Measurements from ENCODE around the gene MTG2.

MTG2 gene

DNA sequence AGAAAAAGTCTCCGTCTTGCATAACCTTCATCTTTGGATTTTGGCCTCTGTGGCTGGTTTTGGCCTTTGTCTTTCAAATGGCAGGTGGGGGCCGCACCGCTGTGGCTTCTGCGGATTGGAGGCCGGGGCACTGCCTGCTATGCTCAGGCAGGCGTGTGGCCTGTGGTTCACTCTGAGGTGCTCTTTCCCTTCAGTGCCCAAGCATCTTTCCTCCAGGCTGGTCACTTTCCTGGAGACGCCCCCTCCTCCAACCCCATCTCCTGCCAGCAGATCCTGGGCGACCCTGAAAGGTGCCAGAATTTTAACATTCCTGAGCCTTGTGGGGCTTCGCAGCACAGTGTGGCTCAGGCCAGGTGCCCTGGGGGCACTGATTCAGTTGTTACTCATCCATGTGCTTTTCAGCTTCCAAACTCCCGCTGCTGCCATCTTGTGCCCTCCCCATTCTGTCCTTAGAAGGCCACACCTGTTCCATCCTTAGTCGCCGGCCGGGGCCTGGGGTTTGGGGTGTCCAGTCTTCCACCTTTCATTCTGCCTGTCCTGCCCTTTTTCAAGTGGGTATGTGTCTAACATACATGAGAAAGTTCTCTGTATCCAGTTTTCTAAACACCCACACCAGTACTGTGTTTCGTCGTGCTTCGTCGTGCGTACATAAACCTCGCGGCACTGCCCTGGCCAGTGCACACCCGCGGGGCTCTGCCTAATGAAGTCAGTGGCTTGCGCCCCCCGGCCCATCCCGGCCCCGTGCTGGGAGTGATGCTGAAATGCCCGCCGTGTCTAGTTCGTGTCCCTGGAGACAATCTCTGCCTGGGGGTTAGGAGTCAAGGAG is 27.2 kb upstream of the MTG2 start:
- H3K4me3 ChIP-seq (ENCODE audit: low read depth, low read length): no peak overlapping the region
- DNase-seq (ENCODE audit: low read depth): no peak
- TF ChIP-seq, protein P1, sequence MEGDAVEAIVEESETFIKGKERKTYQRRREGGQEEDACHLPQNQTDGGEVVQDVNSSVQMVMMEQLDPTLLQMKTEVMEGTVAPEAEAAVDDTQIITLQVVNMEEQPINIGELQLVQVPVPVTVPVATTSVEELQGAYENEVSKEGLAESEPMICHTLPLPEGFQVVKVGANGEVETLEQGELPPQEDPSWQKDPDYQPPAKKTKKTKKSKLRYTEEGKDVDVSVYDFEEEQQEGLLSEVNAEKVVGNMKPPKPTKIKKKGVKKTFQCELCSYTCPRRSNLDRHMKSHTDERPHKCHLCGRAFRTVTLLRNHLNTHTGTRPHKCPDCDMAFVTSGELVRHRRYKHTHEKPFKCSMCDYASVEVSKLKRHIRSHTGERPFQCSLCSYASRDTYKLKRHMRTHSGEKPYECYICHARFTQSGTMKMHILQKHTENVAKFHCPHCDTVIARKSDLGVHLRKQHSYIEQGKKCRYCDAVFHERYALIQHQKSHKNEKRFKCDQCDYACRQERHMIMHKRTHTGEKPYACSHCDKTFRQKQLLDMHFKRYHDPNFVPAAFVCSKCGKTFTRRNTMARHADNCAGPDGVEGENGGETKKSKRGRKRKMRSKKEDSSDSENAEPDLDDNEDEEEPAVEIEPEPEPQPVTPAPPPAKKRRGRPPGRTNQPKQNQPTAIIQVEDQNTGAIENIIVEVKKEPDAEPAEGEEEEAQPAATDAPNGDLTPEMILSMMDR (IDR thresholded peaks at IDR 0.05; ENCODE audit: low read depth, low read length): no peak
- TF ChIP-seq MYC (IDR thresholded peaks at IDR 0.05; ENCODE audit: low read depth, low read length): no peak
- TF ChIP-seq, protein P2, sequence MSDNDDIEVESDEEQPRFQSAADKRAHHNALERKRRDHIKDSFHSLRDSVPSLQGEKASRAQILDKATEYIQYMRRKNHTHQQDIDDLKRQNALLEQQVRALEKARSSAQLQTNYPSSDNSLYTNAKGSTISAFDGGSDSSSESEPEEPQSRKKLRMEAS (IDR thresholded peaks at IDR 0.05; ENCODE audit: low read depth, low read length): no peak
- no peak for TF ChIP-seq POLR2A (IDR thresholded peaks at IDR 0.05; ENCODE audit: extremely low read depth, insufficient read length)

DNA sequence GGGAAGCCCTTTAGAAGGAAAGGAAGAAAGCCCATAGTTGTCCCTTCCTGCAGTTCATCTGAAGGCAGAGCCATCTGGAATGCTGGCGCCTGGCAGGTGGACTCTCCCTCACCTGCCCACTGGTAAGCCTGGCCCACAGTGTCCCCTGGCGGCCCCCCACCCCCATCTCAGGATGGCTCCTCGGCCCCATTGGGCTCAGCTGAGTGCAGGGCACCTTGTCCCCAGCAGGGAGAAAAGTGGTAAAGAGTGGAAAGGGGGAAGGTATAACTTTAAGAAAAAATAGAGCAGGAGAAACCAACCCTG is 26.6 kb upstream of the MTG2 start:
- H3K4me3 ChIP-seq (ENCODE audit: low read depth, low read length): no peak overlapping the region
- TF ChIP-seq, protein P1 (IDR thresholded peaks at IDR 0.05; ENCODE audit: low read depth, low read length): no peak
- TF ChIP-seq MYC (IDR thresholded peaks at IDR 0.05; ENCODE audit: low read depth, low read length) (no peak), POLR2A (IDR thresholded peaks at IDR 0.05; ENCODE audit: extremely low read depth, insufficient read length) (no peak)
- TF ChIP-seq, protein P2 (IDR thresholded peaks at IDR 0.05; ENCODE audit: low read depth, low read length): no peak
- no peak for DNase-seq (ENCODE audit: low read depth)

- no peak overlapping the region for H3K4me3 ChIP-seq (ENCODE audit: low read depth, low read length)
- peak; percentile 69 for DNase-seq (ENCODE audit: low read depth)
- no peak for TF ChIP-seq POLR2A (IDR thresholded peaks at IDR 0.05; ENCODE audit: extremely low read depth, insufficient read length)
- TF ChIP-seq, protein P1 (IDR thresholded peaks at IDR 0.05; ENCODE audit: low read depth, low read length): peak; percentile 62
These were observed 26.0 kb upstream of the MTG2 start for GRCh38 chr20:62156592-62157386.

DNA sequence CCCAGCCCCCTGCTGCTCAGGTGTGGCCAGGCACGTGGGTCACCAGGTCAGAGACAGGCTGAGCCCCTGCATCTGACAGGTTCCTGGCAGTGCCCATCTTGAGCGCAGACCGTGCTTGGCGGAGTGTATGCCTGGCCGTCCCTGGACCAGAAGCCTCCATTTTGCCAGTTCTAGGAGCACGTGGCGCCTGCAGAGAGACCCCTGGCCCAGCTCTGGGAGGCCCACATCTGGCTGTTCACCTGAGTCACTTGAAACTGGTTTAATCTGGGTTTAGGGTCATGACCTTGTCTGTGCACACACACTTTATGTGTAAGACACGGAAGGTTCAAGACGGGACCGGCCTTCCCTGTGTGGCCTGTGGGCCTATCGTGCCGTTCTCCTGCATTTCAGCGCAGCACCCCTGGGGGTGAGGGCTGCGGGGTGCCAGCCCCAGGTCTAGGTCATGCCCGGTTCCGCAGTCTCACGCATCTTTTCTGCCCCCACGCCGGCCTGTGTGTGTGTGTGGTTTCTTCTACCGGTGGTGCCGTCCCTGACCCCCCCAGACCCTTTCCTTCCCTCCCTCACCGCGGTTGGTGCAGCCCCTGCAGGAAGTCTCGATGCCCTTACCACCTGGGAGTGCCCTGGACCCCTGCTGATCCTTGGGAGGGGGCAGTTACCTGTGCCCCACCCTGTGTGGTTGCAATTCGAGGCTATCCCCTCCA is 25.3 kb upstream of the MTG2 start:
- TF ChIP-seq, protein P2 (IDR thresholded peaks at IDR 0.05; ENCODE audit: low read depth, low read length): no peak
- no peak for DNase-seq (ENCODE audit: low read depth)
- H3K4me3 ChIP-seq (ENCODE audit: low read depth, low read length): no peak overlapping the region

- TF ChIP-seq MYC (IDR thresholded peaks at IDR 0.05; ENCODE audit: low read depth, low read length) (no peak), POLR2A (IDR thresholded peaks at IDR 0.05; ENCODE audit: extremely low read depth, insufficient read length) (no peak)
- TF ChIP-seq, protein P1 (IDR thresholded peaks at IDR 0.05; ENCODE audit: low read depth, low read length): no peak
- TF ChIP-seq, protein P2 (IDR thresholded peaks at IDR 0.05; ENCODE audit: low read depth, low read length): no peak
- H3K4me3 ChIP-seq (ENCODE audit: low read depth, low read length): no peak overlapping the region
- DNase-seq (ENCODE audit: low read depth): no peak
These were observed 24.8 kb upstream of the MTG2 start for GRCh38 chr20:62158088-62158400.

- DNase-seq (ENCODE audit: low read depth): no peak
- TF ChIP-seq, protein P2 (IDR thresholded peaks at IDR 0.05; ENCODE audit: low read depth, low read length): no peak
- TF ChIP-seq, protein P1 (IDR thresholded peaks at IDR 0.05; ENCODE audit: low read depth, low read length): no peak
- no peak for TF ChIP-seq MYC (IDR thresholded peaks at IDR 0.05; ENCODE audit: low read depth, low read length)
- no peak overlapping the region for H3K4me3 ChIP-seq (ENCODE audit: low read depth, low read length)
These were observed 24.3 kb upstream of the MTG2 start for GRCh38 chr20:62158541-62158940.

Measured in NB4 (cell line).